ENCODE results near the gene SBF2.

DNA sequence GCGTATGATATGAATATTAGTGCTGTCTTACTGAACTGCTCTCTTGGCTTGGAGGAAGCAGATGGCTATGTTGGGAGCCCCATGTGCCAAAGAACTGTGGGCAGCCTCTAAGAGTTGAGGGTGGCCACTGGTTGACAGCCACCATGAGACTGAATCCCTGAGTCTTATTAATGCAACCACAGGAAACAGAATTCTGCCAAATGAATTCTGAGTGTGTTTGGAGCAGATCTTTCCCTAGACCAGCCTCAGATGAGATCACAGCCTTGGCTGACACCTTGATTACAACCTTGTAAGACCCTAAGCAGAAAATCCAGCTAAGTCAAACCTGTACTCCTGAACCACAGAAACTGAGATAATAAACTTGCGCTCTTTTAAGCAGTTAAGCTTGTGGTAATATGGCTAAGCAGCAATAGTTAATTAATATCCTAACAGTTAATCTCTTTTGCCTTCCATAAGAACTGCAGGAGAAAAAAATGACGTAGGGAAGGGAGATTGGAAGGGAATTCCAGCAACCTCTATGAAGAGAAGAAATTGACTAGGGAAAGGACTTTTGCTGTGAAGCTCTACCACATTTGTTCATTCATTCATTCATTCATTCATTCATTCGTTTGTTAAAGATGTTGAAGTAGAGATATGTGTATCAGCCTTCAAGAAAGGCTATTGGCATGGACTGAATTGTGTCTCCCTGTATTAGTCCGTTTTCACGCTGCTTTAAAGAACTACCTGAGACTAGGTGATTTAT lies 37.7 kb upstream of the SBF2 start:
- TF ChIP-seq, protein P1, sequence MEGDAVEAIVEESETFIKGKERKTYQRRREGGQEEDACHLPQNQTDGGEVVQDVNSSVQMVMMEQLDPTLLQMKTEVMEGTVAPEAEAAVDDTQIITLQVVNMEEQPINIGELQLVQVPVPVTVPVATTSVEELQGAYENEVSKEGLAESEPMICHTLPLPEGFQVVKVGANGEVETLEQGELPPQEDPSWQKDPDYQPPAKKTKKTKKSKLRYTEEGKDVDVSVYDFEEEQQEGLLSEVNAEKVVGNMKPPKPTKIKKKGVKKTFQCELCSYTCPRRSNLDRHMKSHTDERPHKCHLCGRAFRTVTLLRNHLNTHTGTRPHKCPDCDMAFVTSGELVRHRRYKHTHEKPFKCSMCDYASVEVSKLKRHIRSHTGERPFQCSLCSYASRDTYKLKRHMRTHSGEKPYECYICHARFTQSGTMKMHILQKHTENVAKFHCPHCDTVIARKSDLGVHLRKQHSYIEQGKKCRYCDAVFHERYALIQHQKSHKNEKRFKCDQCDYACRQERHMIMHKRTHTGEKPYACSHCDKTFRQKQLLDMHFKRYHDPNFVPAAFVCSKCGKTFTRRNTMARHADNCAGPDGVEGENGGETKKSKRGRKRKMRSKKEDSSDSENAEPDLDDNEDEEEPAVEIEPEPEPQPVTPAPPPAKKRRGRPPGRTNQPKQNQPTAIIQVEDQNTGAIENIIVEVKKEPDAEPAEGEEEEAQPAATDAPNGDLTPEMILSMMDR (conservative IDR thresholded peaks at IDR 0.05) = no peak
- TF ChIP-seq ZFX (IDR thresholded peaks at IDR 0.05) = no peak

Measured in C4-2B (cell line).